DOHH2 (cell line): ENCODE data around the gene THSD8.

Experiments
- H3F3A ChIP-seq: fragments of 200-600 bp; sonication (generic), shearing (Covaris generic); 2 replicates; pipeline ENCODE4 v1.6.0; 2016; ENCODE audit warnings: antibody characterized with exemption, mild to moderate bottlenecking; ENCODE audit not compliant: control insufficient read depth, insufficient read depth
- H3K27ac ChIP-seq: fragments of 200-600 bp; sonication (generic); 2 replicates; pipeline ENCODE4 v1.5.1; 2014; ENCODE audit warnings: low read depth, mild to moderate bottlenecking, low read length, moderate library complexity
- H3K27me3 ChIP-seq: fragments of 200-600 bp; sonication (generic); 2 replicates; pipeline ENCODE4 v1.6.1; 2014; ENCODE audit warnings: mild to moderate bottlenecking, low read length, mixed read lengths; ENCODE audit not compliant: control insufficient read depth
- H3K36me3 ChIP-seq: fragments of 200-600 bp; sonication (generic); 2 replicates; pipeline ENCODE4 v1.6.1; 2014; ENCODE audit warnings: mild to moderate bottlenecking, low read length, moderate library complexity, mixed read lengths; ENCODE audit not compliant: control insufficient read depth
- H3K4me1 ChIP-seq: fragments of 200-600 bp; sonication (generic); 2 replicates; pipeline ENCODE4 v1.6.1; 2014; ENCODE audit warnings: mild to moderate bottlenecking, low read length, mixed read lengths; ENCODE audit not compliant: control insufficient read depth
- H3K4me2 ChIP-seq: fragments of 200-600 bp; sonication (generic); 2 replicates; pipeline ENCODE4 v1.6.0; 2014; ENCODE audit warnings: mild to moderate bottlenecking, low read length, moderate library complexity
- H3K4me3 ChIP-seq: fragments of 200-600 bp; sonication (generic); 2 replicates; pipeline ENCODE4 v1.5.1; 2014; ENCODE audit warnings: mild to moderate bottlenecking, low read length, mixed read lengths
- H3K79me2 ChIP-seq: fragments of 200-600 bp; sonication (generic); 2 replicates; pipeline ENCODE4 v1.6.1; 2014; ENCODE audit warnings: mild to moderate bottlenecking, low read length, mixed read lengths; ENCODE audit not compliant: control insufficient read depth
- H3K9me2 ChIP-seq: fragments of 200-600 bp; sonication (generic); replicated peaks from 2 replicates; pipeline ENCODE4 v1.6.1; 2014; ENCODE audit warnings: mild to moderate bottlenecking, low read length, mixed read lengths; ENCODE audit not compliant: control insufficient read depth
- H3K9me3 ChIP-seq: fragments of 200-600 bp; sonication (generic); 2 replicates; pipeline ENCODE4 v1.6.1; 2014; ENCODE audit warnings: antibody characterized with exemption, low read length, mixed read lengths; ENCODE audit not compliant: control insufficient read depth, insufficient read depth
- H4K20me1 ChIP-seq: fragments of 200-600 bp; sonication (generic); 2 replicates; pipeline ENCODE4 v1.6.0; 2014; ENCODE audit warnings: low read depth, mild to moderate bottlenecking, antibody characterized with exemption, low read length, moderate library complexity; ENCODE audit not compliant: control insufficient read depth, insufficient read depth
- CTCF ChIP-seq: fragments of 200-600 bp; sonication (generic); IDR thresholded peaks from one replicate; pipeline ENCODE4 v1.5.1; 2014; ENCODE audit warnings: antibody characterized with exemption, mild to moderate bottlenecking, low read depth, low read length; ENCODE audit not compliant: poor library complexity, severe bottlenecking
- EZH2phosphoT487 ChIP-seq: fragments of 200-600 bp; sonication (generic); IDR thresholded peaks from 2 replicates; pipeline ENCODE4 v1.6.1; 2017; ENCODE audit warnings: borderline replicate concordance, mild to moderate bottlenecking, antibody characterized with exemption, low read length, moderate library complexity, mixed read lengths

Gene THSD8

DNA sequence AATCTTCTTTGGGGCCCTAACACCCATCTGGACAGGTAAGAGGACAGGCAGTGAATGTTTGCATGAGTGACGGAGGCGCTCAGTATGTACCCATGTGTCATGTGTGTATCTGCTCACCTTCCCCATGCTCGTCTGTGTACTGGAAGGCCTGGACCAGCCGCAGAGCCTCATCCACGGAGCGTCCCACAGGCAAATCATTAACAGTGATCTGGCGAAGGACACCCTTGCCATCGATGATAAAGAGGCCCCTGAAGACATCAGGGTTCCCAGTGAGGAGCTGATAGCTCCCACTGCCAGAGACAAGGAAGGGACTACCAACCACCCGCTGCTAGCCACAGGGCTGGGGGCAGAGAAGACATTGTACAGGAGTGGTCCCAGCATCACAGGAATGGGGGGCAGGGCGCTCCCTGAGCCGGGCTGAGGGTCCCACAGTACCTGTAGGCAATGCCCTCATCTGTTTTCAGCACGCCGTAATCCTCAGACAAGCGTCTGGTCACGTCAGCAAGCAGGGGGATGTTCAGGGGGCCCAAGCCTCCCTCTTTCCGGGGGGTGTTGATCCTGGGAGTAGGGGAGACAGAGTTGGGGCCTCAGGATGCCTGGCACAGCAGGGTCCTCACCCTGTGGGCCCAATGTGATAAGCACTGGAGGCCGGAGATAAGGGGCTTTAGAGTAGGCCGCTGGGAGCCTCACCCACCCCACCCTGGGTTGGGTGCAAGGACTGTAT, 2.0 kb upstream of the THSD8 start:
- no peaks in the 10 kb centered on the region for H3K9me3 ChIP-seq
- H3K27me3 ChIP-seq = no peaks in the 10 kb centered on the region
- 0 out of 2 replicates have a peak, but pooled peaks cover 3% of the 10 kb centered on the region for H4K20me1 ChIP-seq
- H3K4me2 ChIP-seq = peak overlapping the region; percentile 66
- 0 out of 2 replicates have a peak, but pooled peaks cover 6% of the 10 kb centered on the region for H3F3A ChIP-seq
- peaks cover 16% of the 10 kb centered on the region for H3K36me3 ChIP-seq
- H3K4me1 ChIP-seq = peaks cover 32% of the 10 kb centered on the region
- H3K9me2 ChIP-seq = no peaks in the 10 kb centered on the region
- no peak for TF ChIP-seq EZH2phosphoT487
- TF ChIP-seq CTCF = no peak
- peak overlapping the region; percentile 74; the same call in 1 of the 2 replicates for H3K4me3 ChIP-seq
- peaks cover 21% of the 10 kb centered on the region for H3K79me2 ChIP-seq
- H3K27ac ChIP-seq = no peak overlapping the region

DNA sequence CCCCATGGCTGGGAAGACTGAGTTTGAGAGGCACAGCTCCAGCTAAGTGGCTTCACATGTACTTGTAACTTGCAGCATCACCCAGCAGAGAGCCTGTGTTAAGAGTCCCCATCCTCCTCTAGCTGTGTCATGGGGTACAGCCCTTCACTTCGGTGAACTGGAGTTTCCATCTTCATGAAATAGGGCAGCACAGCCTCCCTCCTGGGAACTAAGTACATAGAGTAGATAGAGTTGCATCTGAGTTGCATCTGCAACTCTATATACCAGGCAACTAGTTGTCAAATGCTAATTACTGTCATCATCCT, 1.5 kb upstream of the THSD8 start:
- Histone ChIP-seq H4K20me1 (0 out of 2 replicates have a peak, but pooled peaks cover 3% of the 10 kb centered on the region), H3K4me1 (peaks cover 32% of the 10 kb centered on the region), H3K9me2 (no peaks in the 10 kb centered on the region), H3K9me3 (no peaks in the 10 kb centered on the region), H3K4me2 (peak overlapping the region; percentile 66), H3K4me3 (peak overlapping the region; percentile 74), H3K27ac (no peak overlapping the region), H3K27me3 (no peaks in the 10 kb centered on the region), H3F3A (0 out of 2 replicates have a peak, but pooled peaks cover 6% of the 10 kb centered on the region), H3K79me2 (peaks cover 21% of the 10 kb centered on the region), H3K36me3 (peaks cover 16% of the 10 kb centered on the region)
- TF ChIP-seq EZH2phosphoT487 (no peak), CTCF (no peak)

GRCh38 chr19:12800923-12801465, 875 bp upstream of the THSD8 start:
- Histone ChIP-seq H3K27ac (0 out of 2 replicates have a peak overlapping the region, but pooled peaks have one; percentile 7), H4K20me1 (0 out of 2 replicates have a peak, but pooled peaks cover 3% of the 10 kb centered on the region), H3K27me3 (no peaks in the 10 kb centered on the region), H3K4me3 (peak overlapping the region; percentile 74), H3K9me2 (no peaks in the 10 kb centered on the region), H3K79me2 (peaks cover 21% of the 10 kb centered on the region), H3K4me2 (peak overlapping the region; percentile 66), H3F3A (0 out of 2 replicates have a peak, but pooled peaks cover 6% of the 10 kb centered on the region), H3K36me3 (peaks cover 16% of the 10 kb centered on the region), H3K4me1 (peaks cover 33% of the 10 kb centered on the region), H3K9me3 (no peaks in the 10 kb centered on the region)
- TF ChIP-seq CTCF (peak; percentile 9), EZH2phosphoT487 (no peak)
